HG03095 (cell line): ENCODE results near the gene SLAMF9.

Source experiments
- ATAC-seq: cut with Tn5 transposase; IDR thresholded peaks from one replicate; pipeline ENCODE4 v1.9.1; 2021; ENCODE audit warnings: moderate library complexity; ENCODE audit not compliant: unreplicated experiment

The SLAMF9 gene

DNA sequence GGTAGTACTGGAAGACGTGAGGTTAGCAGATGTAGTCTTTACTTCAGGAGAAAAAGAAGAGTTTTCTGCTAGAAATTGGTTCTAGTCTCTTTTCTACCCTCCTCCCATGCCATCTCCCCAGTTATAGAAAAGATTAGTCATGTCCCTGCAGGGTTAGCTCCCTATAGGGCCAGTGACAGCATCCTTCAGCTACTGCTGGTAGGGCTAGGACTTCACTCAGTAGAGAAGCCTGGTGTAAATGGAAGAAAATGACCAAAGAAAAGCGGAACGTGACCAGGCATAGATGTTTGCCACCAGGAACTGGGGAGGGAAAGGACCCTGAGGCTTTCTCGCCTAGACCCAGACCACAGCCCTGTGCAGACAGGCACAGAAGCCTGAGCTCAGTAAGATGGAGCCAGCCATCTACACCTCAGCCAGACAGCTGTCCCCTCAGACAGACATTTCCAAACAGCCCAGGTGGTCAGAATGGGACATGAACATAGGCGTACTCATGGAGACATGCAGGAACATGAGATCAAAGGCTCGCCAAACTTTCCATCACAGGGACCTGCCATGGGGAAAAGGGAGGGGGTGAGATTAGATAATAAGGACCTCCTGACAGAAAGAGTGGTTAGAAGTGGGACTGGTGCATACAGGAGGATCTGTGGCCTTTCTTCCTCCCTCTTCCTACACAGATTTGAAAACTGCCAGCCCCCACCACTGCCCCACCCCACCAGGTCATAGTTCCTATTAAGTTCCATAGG is 23.5 kb upstream of the SLAMF9 start:
- no peak for ATAC-seq

DNA sequence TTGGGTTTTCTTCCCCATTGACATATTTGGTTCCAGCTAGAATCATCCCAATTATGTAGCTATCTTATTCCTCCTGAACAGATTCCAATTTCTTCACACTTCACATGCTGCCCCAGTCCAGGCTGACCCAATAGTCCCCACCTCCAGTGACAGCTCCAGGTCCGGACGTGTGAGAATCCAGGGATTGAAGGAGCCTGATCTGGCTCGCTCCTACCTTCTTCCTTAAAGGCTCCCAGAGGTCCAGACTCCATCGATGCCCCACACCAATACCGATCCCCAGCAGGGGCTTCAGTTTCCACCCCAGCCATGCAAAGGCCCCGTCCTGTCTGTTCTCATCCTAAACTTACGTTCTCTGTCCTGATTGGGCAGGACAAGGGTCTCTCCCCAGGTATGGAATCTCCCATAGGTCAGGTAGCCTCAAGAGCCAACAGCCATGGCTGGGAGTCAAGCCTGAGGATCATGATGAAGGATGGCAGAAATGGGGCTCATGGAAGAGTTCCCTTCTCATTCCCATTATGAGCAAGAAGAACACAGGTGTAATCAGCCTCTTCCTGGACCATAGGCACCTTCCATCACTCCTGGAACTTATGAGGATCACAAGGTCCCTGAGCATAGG is 20.4 kb upstream of the SLAMF9 start:
- ATAC-seq = no peak

DNA sequence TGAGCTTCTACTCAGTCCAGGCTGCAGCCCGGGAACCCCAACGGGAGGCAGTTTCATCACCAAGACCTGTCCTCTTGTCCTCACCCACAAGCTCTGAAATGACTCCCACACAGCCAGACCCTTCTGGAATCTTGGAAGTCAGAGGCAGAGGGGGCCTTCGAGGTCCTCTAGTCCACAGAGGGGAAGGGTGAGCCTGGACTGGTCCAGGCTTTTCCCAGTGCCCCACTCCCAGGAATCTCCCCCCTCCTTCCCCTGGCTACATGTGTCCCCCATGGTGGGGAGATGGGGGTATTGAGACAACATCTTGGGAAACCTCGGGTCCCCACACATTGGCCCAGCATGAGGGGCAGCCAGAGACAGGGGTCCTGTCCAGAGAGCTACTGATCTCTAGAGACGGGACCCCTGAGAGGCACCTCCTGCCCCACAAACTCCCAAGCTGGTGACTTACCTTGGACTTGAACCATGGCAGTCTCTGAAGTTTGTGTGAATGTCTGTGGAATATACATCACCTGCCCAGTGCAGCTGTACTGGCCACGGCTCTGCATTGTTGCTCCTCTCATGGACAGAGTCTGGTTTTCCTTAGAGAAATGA is 19.4 kb upstream of the SLAMF9 start:
- ATAC-seq = no peak

DNA sequence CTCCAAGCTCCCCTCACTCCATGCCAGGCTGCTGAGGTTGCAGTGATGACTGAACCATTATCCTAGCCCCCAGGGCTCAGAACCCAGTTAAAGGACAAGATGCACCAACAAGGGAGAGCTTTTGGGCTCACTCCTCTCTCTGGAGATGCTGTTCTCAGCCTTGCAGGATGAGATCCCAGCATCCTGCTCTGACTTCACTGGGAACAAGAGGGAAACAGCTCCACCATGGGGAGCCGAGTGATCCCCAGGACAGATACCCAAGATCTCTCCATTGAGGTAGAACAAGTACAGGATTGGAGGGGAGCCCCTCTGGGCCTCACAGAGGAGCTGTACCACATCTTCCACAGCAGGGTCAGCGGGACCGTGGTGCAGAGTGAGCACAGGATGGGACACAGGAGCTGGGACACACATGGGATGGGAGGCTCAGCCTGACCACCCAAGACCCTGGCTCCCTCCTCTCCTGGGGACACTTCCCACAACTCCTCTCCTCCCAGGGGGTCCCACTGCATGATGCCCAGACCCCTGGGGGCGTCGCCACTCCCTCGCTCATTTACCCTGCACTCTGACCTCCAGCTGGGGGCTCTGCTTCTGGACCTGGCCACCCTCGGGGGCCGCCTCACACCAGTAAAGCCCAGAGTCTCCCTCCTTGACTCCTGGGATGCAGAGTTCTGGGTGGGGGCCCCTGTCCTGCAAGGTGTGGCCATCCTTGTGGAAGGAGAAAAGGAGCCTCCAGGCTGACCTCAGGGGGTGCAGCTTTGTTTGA is 18.6 kb upstream of the SLAMF9 start:
- no peak for ATAC-seq

DNA sequence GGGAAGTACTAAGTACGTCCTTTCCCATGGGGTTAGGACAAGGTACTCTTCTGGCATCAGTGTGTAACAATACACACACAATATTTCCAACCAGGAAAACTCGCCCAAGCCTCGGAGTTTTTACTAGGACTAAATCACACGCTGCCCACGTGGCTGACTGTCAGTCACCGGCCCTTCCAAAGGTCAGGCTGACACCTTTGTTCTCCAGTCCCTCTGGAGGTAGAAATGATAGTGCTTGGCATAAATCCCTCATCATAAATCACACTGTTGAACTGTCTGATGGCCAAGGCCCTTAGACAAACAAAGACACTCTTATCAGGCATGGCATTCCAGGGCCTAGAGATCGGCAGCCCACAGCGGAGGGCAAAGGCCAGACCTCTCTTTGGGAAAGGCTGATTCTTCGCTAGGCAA is 16.9 kb upstream of the SLAMF9 start:
- ATAC-seq = no peak

DNA sequence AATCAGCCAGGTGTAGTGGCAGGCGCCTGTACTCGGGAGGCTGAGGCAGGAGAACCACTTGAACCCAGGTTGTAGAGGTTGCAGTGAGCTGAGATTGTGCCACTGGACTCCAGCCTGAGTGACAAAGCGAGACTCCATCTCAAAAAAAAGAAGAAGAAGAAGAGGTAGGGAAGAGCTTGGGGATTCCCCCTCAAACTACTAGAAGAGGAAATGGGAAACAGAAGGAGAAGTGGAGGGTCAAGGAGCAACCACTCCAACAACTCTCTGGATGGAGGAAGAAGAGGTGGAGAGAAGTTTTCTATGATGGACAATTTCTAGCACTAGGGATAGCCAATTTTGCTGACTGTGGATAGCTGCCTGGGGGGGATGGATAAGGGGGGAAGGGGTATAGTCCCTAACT is 14.9 kb upstream of the SLAMF9 start:
- no peak for ATAC-seq

DNA sequence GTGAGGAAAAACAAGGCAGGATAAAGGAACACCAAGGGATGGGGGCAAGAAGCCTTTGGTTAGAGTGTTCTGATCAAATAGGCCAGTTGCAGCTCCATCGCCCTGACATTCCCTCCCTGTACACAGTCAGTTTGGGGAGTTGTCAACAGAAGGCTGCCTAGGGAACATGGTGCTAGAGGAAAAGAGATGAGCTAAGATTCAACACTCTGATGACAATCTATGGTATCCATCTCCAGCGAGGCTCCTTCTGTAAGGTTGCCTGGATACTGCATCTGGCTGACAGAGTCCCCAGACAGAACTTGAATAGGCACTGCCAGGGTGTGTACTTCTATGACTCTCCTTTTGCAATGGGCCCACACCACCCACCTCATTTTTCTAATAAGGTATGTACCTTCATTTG is 11.2 kb upstream of the SLAMF9 start:
- no peak for ATAC-seq

DNA sequence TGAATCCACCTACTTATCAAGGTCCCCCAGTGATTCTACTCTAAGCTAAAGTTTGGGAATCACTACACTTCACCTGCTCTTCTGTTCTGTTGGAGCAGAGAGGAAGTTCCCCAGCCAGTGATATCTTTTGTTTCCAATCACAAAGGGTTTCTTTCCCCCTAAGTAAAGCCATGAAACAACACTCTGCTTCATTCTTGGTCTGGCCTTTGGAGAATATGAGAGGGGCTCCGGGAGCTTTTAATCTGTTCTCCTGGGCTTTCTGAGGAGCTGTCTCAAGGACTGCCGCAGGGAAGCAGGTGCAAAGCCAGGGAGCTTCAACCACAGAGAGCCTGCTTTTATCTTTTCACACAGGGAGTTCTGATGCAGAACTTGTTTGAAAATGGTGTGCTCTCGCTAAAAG is 10.1 kb upstream of the SLAMF9 start:
- no peak for ATAC-seq

DNA sequence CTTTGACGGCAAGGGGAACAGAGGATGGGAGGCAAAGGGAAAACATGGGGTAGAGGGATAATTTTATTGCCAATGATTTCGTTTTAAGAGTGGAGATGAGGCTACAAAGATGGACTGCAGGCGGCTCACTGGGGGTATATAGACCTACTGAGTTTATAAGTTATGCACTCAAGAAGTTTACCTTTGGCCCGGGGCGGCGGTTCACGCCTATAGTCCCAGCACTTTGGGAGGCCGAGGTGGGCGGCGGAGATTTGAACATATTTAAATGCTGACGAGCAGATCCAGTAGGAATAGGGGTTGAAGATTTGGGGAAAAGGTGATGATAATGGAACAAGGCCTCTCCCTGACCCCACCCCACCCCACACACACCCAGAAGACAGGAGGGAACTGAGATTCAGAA is 8.1 kb upstream of the SLAMF9 start:
- no peak for ATAC-seq

DNA sequence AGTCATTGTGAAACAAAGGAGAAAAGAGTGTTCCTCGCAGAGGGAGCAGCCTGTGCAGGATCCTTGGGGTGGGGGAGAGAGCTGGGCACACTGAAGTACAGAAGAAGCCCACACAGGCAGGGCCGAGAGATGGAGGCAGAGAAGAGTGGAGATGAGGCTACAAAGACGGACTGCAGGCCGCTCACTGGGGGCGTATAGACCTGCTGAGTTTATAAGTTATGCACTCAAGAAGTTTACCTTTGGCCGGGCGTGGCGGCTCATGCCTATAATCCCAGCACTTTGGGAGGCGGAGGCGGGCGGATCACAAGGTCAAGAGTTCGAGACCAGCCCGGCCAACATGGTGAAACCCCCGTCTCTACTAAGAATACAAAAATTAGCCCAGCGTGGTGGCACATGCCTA is 7.6 kb upstream of the SLAMF9 start:
- ATAC-seq = no peak

DNA sequence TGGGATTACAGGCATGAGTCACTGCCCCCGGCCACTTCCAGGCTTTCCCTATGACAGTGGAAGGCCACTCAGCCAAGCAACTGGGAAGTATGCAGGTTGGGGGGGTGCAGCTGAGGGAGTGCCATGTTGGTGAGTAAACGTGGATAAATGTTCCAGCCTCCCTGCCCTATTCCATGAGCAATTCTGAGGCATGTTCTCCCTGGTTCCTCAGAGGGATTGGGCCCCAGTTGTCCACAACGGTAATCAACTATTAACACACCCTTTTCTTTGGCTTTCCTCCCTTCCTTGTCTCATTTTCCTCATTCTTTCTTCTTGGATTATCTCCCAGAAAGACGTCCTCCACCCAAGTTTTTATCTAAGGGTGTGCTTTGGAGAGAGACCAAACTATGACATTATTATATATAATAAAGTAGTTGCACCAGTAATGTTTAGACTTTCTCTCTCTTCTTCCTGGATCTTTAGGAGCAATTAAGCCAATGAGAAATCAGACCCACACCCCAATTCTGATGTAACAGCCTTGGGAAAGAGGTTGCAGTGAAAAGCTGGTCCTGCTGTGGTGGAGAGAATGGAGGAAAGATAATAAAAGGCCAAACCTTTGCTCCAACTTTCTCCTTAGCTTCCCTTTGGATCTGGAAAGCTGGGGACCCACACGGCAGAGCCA is 6.8 kb upstream of the SLAMF9 start:
- no peak for ATAC-seq

DNA sequence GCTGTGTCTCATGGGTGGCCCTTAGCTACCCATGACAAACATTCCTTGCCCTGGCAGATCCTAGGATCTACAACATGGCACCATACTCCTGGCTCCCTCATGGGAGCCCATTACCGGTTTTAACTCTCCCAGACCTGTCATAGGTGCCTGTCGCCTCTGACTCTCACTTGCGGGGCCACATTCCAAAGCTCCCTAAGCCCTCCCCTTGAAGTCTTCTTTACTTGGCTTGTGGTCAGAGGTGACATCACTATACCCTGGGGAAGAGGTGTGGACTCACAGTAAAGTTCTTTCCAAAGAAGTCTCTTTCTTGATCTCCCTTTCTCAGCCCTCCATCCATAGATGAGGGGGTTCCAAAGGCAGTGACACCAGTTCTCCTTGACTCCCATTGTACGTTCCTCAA is 5.4 kb upstream of the SLAMF9 start:
- no peak for ATAC-seq

DNA sequence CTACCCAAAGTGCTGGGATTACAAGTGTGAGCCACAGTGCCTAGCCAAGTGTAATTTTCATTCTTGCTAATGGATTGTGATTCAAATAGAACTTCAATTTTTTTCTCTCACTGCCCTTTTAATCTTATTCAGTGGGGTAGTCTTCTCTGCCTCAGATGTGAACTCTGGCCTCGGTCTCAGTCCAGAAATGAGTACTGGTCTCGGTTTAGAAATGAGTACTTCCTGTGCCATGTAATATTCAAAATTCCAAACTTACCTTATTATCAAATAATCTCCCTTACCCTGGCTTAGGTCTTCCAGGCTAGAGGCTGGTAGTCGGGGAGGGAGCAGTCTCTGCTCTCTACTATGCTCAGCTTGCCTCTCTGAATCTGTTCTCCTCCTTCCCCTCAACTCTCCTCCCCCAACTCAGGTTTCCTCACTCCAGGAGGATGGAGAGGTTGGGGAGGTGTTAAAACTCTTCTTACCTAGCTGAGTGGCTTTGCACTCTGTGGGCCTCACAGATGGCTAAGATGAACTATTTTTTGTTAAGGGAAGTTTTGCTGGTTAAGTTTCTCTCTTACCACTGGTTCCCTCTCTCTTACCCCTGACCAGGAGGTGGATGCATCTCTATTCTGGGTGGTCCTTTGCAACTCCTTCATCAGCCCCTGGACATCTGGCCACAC is 4.8 kb upstream of the SLAMF9 start:
- ATAC-seq = no peak

DNA sequence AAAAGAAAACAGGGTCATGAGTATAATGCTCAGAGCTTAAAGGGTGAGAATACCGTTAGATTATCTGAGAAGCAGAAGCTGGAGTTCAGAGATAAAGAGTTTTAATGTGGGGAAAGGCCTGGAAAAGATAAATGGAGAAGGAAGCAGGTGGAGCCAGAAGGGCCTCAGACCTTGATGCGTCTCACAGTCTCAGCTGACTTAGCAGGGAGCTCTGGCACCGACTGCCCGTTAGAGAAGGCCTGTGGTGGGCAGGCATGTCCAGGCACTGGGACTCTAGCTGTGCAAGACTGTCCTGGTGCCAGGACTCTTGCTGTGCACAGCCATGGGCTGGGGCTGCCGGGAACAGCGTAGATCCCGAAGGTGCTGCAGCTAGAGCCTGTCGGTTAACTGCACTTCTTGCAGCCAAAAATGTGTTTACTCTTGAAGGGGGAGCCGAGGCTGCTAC is 3.8 kb upstream of the SLAMF9 start:
- ATAC-seq = no peak

DNA sequence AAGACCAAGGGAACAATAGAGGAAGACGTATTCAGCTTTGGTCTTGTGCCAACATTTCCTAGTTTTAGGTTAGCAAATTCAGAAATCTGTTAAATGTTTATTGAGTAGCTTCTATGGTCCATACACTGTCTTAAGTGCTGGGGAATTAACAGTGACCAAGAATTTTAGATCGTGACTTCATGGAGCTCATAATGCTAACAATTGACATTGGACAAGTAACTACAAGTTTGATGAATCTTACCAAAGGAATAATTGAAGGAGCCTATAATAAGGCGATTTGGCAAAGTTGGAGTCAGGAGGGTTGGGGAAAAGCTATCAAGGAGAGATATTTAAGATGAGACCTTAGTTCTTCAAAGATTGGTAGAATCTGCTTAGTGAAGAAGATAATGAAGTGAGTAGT is 1.4 kb upstream of the SLAMF9 start:
- no peak for ATAC-seq

DNA sequence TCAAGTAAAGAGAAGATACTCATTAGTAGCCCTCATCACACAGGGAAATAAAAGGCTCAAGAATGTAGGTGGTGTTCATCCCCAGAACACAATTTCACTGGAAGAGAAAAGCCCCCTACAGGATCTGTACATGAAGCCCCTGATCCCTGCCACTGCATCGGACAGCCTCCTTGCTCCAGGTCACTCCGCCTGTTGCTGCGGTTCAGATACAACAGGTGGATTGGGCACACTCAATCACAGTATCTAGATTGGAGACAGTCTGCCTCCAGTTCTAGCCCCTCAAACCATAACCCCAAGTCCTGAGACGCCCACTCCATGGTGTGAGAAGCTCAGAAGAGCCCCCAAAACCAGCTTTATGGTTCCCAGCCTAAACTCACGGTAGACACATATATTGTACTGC is 1.1 kb downstream of the SLAMF9 start:
- no peak for ATAC-seq

DNA sequence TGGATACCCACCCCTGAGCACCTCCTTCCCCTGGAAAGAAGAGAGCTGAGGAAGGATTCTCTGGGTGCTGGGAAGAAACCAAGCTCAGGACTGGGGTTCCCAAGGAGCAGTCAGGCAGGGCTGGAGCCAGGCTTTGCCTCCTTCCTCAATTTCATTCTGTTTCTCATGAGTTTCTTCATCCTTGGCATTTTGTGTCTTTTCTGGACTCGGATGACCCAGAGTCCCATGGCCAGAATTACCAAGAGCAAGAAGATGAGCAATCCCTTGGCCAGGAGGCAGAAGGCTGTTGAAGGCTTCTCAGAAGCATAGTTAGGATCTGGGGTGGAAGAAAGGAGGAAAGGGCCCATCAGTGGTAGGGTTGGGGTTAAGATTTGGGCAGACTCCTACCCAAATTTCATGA is 2.5 kb downstream of the SLAMF9 start:
- no peak for ATAC-seq

DNA sequence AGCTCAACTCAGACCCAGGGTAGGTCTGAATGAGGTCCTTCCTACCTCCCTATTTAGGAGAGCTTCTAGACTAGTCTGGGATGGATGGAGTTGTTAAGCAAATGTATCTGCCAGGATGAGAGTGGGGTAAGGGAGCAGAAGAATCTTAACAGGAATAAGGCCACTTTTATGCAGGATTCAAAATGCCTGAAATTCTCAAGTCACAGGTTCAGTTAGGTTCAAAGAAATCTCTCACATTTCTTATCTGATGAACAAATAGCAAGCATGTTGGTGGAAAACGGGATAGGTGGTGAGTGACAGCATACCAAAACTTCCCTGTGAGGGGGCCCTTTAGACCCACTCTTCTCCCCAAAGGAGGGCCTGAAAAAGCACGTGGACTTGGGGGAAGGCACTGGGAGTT is 3.0 kb downstream of the SLAMF9 start:
- ATAC-seq = no peak

DNA sequence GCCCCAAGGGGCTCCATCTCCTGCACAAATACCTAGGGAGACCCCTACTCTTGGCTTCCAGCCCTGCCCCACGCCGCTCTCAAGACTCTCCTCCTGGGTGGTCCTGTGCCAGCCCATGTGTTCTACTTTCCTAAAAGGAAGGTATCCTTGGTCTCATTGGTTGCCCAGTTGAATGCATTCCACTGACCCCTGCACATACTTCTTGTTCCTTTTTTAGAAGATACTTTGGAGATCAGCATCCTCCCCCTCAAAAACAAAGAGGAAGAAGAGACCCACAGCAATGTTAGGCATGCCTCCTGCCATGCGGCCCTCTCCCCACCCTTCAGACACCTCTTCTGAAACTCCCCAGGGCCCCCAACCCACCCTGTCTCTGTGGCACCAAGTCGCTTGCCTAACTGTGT is 4.1 kb downstream of the SLAMF9 start:
- ATAC-seq = no peak

DNA sequence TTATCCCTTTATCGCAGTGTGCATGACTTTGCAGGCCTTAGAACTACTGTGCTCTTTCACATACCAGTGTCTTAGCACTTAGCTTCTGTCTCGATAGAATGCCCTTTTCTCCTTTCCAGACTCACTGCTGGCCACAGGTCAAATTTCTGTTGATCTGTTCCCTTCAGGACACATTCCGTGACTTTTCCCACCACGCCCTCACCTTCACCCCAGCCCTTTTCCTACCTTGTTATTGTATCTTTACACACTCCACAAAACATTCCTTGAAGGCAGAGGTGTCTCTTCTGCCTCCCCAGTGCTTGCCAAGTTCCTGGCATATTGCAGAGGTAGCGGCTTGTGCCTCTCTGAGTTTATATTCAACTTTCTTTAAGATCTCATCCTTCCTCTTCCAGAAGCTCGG is 4.9 kb downstream of the SLAMF9 start:
- ATAC-seq = no peak

DNA sequence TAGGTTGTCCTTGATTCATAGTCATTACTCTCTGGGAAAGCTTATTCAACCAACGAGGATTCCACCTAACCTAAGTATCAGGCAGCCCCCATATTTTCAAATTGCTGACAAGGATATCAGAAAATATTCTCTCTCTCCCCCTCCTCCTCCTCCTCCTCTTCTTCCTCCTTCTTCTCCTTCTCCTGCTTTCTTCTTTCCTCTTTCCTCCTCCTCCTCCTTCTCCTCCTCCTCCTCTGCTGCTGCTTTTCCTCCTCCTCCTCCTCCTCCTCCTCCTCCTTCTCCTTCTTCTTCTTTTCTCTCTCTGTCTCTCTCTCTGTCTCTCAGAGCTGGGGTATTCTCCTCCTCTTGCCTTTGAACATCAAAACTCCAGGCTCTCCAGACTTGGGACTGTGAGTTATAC is 6.1 kb downstream of the SLAMF9 start:
- no peak for ATAC-seq
